ENCODE results near the gene SMIM24.
"Not testable (repeated sequence)": the region's sequence is repeated elsewhere in the genome, so short reads cannot be mapped to it uniquely, and the experiment has no call there.

DNA sequence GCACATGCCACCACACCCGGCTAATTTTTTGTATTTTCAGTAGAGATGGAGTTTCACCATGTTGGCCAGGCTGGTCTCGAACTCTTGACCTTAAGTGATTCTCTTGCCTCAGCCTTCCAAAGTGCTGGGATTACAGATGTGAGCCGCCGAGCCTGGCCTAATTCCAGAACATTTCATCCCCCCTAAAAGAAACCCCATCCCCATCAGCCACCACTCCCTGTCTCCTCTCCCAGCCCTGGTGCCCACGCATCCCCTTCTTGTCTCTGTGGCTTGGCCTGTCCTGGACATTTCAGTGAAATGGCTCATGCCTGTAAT is 50.0 kb downstream of the SMIM24 start:
- TF ChIP-seq, protein P1, sequence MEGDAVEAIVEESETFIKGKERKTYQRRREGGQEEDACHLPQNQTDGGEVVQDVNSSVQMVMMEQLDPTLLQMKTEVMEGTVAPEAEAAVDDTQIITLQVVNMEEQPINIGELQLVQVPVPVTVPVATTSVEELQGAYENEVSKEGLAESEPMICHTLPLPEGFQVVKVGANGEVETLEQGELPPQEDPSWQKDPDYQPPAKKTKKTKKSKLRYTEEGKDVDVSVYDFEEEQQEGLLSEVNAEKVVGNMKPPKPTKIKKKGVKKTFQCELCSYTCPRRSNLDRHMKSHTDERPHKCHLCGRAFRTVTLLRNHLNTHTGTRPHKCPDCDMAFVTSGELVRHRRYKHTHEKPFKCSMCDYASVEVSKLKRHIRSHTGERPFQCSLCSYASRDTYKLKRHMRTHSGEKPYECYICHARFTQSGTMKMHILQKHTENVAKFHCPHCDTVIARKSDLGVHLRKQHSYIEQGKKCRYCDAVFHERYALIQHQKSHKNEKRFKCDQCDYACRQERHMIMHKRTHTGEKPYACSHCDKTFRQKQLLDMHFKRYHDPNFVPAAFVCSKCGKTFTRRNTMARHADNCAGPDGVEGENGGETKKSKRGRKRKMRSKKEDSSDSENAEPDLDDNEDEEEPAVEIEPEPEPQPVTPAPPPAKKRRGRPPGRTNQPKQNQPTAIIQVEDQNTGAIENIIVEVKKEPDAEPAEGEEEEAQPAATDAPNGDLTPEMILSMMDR (IDR thresholded peaks at IDR 0.05; ENCODE audit: low read depth, low read length) = not testable (repeated sequence)
- not testable (repeated sequence) for TF ChIP-seq EZH2phosphoT487 (IDR thresholded peaks at IDR 0.05; ENCODE audit: low read depth)
